ENCODE data around the gene CREB5.
"Not testable (repeated sequence)": the region's sequence is repeated elsewhere in the genome, so short reads cannot be mapped to it uniquely, and the experiment has no call there.

Gene CREB5

DNA sequence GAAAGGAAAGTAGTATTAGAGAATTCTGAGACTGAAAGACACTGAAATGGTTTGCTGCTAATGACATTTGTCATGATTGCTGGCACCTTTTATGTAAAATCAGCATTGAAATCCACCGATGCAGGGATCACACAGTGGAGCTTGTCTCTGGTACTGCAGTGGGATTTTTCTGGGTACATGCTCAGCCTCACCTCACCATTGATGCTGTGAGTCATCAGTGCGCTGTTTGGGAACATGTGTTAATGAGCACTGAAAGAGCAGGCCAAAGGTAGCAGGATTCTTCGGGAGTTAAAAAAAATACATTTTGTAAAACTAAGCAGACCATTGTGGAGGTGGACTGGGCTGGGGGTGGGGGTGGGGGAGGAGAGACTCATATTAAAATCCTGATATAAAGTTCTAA lies 174.9 kb downstream of the CREB5 start:
- no peak for DNase-seq

DNA sequence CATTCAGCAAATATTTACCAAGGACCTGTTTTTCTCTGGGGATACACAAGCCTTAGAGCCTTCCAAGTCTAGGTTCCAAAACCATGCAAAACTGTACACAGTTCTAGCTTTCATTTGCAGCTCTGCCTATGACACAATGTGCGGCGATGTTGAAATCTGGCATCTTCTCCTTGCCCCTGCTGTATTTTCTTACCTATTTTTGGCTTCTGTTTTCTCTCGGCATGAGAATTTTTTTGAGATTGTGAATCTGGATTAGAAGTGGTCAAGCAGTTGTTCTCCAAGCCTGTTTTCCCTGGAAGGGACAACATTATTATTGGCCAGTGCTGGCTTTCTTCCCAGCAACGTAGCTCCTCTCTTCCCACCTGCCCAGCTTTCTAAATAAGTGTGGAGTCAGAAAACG lies 176.3 kb downstream of the CREB5 start:
- no peak for DNase-seq

DNA sequence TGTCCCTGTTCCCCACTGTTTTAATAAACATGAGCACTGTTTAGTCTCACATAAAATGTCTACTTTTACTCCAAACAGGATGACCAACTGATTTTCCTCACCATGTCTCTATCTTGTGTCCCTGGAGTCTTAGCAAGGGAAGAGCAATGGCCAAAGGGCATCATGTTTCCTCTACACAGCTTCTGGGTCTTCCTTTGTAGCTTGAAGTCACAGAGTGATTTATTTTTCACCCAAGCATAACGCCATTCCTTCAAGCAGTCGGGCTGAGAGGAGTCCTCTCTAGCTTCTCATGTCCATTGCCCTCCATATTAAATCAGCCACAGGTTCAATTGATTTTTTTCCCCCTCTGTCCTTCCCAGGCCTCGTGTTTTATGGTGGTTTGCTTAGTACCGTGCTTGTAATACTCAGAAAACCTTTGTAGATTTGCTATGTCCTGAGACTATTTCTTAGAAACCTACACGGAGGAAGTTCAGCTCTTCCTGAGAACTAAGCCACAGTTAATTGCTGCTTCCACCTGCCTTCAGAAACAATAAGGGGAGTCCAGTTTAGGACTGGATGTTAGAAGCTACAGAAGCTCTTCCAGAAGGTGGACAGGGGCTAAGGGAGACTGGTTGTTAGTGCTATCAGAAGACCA lies 178.8 kb downstream of the CREB5 start:
- no peak for DNase-seq

DNA sequence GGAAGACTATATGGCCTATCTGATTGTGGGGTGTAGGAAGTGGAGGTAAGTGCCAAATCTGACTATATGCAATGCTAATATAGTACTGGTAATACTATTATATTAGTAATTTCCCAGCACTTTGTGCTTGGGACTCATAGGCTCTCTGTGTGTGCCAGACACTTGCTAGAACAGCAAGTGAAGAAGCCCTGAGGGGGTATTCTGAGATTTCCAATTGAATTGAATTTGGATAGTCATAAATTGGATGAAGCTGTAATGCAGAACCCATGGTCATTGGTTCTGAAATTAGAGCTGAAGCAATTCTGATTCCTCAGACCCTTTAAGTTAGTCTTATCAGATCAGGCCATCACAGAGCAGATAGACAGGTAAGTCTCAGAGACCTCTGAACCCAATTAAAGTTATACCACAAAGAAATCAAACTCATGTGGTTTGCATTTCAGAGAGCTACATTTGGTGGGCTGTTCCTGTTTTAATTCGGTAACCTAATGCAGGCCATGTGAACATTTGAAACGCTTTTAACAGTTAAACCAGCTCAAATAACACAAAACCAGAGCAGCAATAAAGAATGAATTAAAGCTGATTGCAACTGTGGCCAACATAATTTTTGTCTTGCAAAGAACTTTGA lies 179.5 kb downstream of the CREB5 start:
- peak; percentile 37 for DNase-seq

DNA sequence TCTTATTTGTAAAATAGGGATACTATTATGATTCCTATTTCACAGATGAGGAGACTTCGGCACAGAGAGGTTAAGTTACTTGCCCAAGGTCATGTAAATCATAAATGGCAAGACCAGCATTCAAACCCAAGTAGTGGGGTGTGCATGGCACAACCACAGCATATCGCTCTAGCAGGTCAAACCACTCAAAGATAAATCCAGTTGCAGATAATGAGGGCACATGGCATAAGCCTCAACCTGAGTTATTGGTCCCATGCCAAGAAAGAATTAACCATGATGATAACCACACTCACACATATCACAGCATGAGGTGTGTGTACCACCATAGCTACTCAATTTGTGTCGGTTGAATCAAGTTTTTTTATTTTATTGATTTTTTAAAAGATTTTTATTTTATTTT lies 180.5 kb downstream of the CREB5 start:
- no peak for DNase-seq

DNA sequence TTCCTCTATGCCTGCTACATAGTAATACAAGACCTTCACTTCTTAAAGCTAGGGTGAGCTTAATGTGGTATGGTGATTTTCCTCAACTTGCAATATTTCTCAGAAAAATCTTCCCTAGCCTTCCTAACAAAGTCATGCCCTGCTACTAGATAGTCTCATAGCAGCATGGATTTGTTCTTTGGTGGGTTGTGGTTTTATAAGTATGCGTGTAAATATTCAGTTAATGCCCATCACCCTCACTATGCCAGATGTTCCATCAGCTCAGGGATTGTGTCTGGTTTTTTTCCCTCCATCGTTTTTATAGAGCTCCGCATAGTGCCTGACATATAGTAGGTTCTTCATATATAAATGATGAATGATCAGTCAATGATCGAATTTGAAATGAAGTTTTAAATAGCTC lies 182.8 kb downstream of the CREB5 start:
- DNase-seq, result no peak

DNA sequence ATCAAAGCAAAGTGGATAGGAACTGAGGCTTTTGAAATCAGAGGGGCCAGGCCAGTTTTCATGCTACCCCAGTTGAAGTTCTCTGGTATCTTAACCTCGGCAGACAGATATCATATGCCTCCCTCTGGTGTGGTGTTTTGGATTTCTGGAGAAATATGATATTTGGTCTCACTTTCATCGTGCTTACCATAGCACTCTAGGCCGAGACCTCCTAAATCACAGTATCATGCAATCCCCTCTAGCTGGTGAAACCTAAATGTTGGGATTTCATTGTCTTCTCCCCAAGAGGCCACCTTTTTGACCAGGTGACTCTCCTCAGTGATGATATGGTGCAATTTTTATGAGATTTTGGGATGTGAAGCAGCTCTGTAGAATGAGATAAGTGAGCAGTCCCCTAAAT lies 183.5 kb downstream of the CREB5 start:
- no peak for DNase-seq

DNA sequence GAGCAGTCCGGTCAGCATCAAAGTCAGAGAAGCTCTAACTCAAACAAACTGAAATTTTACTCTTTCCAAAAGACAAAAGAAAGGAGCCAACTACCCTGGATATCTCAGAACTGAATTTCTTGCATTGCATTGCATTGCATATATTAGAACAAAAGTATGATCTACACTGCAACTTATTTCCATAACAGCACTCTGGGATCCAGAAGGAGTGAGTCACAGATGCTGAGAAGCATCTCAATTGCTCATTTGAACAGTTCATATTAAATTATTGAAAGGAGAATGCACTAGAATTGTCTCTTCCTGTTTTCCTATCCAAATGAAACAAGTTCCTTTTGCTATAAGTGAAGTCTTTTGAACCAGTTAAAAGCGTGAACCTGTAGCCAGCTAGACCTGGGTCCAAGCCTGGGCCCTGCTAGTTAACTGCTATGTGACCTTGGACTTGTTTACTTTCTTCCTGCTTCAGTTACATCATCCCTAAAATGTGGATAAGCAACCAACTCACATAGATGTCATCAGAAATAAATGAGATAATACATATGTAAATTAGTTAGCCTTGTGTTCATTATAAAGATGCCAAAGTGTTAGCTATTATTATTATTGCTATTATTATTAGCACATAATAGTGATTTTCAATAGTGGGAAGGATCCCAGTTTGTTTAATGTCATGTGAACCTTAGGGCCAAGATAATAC lies 184.1 kb downstream of the CREB5 start:
- DNase-seq, result no peak

- no peak for DNase-seq
These were observed 185.0 kb downstream of the CREB5 start for GRCh38 chr7:28597284-28597683.

GRCh38 chr7:28598037-28598436 lies 185.7 kb downstream of the CREB5 start:
- not testable (repeated sequence) for DNase-seq

GRCh38 chr7:28598586-28598985 lies 186.3 kb downstream of the CREB5 start:
- no peak for DNase-seq

- DNase-seq, result no peak
These were observed 187.1 kb downstream of the CREB5 start for GRCh38 chr7:28599411-28599810.

- no peak for DNase-seq
These were observed 190.0 kb downstream of the CREB5 start for GRCh38 chr7:28602282-28602681.

- DNase-seq, result no peak
These were observed 193.2 kb downstream of the CREB5 start for GRCh38 chr7:28605427-28606085.

GRCh38 chr7:28606421-28606820 lies 194.1 kb downstream of the CREB5 start:
- no peak for DNase-seq

DNA sequence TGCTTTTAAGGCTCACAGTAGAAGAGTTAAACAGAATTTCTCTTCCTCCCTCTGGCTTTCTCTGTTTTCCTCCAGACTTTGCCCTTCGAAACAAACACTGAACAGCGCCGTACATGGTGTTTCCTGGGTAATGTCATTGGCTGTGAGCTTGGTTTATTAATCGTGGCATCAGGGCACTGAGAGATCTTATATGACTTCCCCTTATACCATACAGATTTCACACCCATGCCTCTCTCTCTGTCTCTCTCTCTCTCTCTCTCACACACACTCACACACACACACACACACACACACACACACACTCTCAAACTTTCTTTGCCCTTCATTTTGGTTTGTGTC lies 195.5 kb downstream of the CREB5 start:
- no peak for DNase-seq

DNA sequence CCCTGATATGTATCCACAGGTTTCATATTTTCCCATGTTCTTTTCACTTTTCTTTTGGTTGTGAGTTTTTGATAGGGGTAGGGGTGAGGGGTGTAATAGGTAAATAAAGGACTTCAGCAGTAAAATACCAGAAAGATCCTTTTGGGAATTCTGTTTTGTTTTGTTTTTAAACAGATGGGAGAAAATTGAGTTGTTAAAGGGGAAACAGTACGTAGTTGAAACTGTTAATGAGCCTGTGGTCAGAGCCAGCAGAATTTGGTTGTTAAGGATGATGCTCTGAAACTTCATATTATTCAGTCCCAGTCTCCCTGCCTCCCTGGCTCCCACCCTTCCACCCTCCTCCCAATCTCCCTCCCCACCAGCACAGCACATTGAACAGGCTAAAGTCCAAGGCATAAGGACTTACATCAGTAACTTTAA lies 195.9 kb downstream of the CREB5 start:
- no peak for DNase-seq

DNA sequence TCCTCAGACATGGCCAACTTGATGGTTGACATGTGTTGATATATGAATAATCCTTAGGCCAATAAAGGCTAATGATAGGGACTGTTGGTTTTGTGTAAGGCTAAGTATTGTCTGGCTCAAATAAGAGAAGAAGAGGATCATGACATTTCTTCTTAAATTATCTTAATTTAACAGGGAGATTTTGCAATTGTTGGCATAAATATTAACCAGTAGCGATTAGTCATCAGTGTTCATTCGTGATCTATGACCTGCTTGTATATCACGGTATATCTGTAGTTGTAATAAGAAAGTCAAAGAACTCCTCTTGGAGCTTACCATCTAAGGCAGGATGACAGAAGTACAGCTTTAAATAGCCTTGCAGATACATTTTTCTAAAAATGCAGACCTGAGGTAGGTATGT lies 196.4 kb downstream of the CREB5 start:
- no peak for DNase-seq

DNA sequence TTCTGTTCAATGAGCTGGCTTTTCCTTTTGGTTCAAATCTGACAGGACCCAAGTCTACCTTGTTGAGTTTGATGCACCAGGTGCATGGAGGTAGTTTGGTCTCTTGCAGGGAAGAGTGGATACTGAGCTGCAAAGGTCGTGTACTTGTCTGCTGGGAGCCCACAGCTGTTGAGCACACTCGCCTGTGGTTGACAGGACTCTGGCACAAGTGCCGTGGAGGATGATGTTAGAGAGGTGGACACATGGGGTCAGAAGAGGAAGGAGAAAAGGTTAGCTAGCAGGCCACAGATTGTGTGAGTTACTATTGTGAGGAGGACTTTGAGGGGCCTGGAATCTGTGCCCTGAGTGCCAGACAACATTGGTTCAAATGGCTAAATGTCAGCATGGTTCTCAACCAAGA lies 197.3 kb downstream of the CREB5 start:
- DNase-seq, result no peak

DNA sequence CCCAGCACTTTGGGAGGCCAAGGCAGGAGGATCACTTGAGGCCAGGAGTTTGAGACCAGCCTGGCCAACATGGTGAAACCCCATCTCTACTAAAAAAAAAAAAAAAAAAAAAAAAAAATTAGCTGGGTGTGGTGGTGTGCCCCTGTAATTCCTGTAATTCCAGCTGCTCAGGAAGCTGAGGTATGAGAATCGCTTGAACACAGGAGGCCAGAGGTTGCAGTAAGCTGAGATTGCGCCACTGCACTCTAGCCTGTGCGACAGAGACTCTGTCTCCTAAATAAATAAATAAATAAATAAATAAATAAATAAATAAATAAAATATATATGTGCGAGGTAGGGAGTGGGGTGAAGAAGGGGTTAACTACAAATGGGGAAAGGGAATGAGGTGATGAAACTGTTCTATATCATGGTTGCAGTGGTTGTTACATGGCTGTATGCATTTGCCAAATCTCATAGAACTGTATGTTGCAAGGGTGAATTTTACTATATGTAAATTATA lies 199.1 kb downstream of the CREB5 start:
- not testable (repeated sequence) for DNase-seq

- no peak for DNase-seq
These were observed 200.9 kb downstream of the CREB5 start for GRCh38 chr7:28613262-28613661.

DNA sequence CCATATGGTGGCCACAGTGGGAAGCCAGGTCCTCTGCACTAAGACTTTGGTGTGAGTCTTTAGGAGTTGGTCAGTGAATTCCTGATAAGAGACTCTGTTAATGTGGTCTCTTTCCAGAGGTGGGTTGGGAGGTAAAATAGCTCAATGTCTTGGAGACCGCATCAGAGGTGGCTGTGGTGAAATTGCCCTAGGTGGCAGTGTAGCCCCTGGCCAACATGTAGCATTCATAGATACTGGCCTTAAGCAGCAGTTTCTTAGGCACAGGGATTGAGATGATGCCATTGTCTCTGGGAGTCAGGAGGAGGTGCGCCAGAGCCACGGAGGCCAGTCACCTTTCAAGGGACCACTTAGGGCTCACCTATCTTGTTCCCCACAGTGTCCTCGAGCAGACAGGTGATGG lies 202.8 kb downstream of the CREB5 start:
- no peak for DNase-seq

DNA sequence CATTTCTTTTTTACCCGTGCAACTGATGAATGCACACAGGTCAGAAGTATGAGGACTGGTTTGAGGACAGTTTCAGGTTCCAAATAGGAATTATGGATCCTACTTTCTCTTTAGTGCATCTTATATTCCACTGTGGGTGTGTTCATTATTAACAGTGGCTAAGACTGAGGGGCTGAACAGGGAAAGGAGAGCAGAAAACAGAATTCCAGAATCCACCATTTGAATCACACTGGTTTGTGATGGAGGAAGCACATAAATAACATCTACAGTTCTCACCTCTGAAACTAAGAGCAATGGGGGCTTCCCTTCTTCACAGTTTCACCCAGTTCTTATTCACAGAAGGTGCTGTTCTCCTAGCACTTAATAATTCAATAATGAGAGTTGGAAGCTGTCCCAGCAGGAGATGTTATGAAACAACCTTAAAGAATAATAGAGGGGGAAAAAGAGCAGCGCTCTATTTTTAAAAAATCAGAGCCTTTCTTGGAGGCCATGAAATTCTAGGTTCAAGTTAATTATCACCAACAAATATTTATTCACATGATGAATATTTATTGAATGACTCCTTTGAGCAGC lies 205.1 kb downstream of the CREB5 start:
- no peak for DNase-seq

- DNase-seq, result no peak
These were observed 206.1 kb downstream of the CREB5 start for GRCh38 chr7:28618383-28618782.

Measured in eye (tissue), 1 donor.